D721Med (cell line): ENCODE measurements around the gene RBM43.
"Not testable (repeated sequence)": the region's sequence is repeated elsewhere in the genome, so short reads cannot be mapped to it uniquely, and the experiment has no call there.

Experiments used
- DNase-seq: peaks from one replicate; pipeline ENCODE4 v3.0.0; 2011; ENCODE audit warnings: low spot score; ENCODE audit not compliant: insufficient read length
- FAIRE-seq: peaks from 2 replicates; lab custom pipeline; 2011; peaks lifted over from hg19 to GRCh38; lab: Jason Lieb, UNC
- TF ChIP-seq, protein P1 (sequence below): IDR thresholded peaks from 2 replicates; pipeline ENCODE4 v1.5.1; 2012; ENCODE audit warnings: mild to moderate bottlenecking, control low read depth; ENCODE audit not compliant: insufficient read depth; ENCODE audit errors: missing control alignments

RBM43 gene

DNA sequence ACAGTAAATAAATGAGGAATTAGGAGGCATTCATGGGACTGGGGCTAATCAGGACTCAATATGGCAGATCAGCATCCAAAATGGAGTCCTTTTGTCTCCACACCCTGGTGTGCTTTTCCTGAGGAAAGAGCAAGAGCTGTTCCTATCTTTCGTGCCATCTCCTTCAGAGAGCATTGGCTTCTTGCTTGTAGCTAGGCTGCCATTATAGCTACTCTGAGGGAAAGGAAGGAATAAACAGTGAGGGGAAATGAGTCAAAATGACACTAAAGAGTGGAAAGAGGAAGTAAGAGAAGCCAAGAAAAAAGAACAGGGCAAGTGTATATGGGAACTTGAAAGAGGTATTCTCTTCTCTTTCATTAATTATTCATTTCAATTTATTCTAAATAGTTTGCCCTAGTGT lies 36.2 kb upstream of the RBM43 start:
- no peak for DNase-seq

DNA sequence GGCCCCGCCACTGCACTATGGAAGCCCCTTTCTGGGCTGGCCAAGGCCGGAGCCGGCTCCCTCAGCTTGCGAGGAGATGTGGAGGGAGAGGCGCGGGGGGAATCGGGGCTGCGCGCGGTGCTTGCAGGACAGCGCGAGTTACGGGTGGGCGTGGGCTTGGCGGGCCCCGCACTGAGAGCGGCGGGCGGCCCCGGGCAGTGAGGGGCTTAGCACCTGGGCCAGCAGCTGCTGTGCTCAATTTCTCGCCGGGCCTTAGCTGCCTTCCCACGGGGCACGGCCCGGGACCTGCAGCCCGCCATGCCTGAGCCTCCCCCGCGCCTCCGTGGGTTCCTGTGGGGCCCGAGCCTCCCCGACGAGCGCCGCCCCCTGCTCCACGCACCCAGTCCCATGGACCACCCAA lies 34.3 kb upstream of the RBM43 start:
- FAIRE-seq: not testable (repeated sequence)

More for the DNA sequence above, 36.2 kb upstream of the RBM43 start:
- TF ChIP-seq, protein P1, sequence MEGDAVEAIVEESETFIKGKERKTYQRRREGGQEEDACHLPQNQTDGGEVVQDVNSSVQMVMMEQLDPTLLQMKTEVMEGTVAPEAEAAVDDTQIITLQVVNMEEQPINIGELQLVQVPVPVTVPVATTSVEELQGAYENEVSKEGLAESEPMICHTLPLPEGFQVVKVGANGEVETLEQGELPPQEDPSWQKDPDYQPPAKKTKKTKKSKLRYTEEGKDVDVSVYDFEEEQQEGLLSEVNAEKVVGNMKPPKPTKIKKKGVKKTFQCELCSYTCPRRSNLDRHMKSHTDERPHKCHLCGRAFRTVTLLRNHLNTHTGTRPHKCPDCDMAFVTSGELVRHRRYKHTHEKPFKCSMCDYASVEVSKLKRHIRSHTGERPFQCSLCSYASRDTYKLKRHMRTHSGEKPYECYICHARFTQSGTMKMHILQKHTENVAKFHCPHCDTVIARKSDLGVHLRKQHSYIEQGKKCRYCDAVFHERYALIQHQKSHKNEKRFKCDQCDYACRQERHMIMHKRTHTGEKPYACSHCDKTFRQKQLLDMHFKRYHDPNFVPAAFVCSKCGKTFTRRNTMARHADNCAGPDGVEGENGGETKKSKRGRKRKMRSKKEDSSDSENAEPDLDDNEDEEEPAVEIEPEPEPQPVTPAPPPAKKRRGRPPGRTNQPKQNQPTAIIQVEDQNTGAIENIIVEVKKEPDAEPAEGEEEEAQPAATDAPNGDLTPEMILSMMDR: no peak
- FAIRE-seq: no peak

GRCh38 chr2:151292546-151292945 lies 30.9 kb upstream of the RBM43 start:
- DNase-seq (no peak), FAIRE-seq (no peak)
- TF ChIP-seq, protein P1: no peak

More for the DNA sequence above, 34.3 kb upstream of the RBM43 start:
- not testable (repeated sequence) for DNase-seq

DNA sequence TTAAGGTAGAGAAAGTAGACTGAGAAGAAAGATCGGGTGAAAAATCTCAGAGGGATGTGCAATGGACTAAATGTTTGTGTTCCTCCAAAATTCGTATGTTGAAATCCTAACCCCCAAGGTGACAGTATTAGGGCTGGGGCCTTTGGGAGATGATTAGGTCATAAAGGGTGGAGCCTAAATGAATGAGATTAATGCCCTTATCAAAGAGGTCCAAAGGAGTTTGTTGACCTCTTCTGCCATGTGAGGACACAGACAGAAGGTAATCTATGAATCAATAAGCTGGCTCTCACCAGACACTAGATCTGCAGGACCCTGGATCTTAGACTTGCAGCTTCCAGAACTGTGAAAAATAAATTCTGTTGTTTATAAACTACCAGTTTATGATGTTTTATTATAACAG lies 30.5 kb upstream of the RBM43 start:
- no peak for DNase-seq
- TF ChIP-seq, protein P1: no peak
- no peak for FAIRE-seq

- FAIRE-seq (no peak), DNase-seq (no peak)
- TF ChIP-seq, protein P1: no peak
Observed at GRCh38 chr2:151291224-151291623, 29.6 kb upstream of the RBM43 start.

DNA sequence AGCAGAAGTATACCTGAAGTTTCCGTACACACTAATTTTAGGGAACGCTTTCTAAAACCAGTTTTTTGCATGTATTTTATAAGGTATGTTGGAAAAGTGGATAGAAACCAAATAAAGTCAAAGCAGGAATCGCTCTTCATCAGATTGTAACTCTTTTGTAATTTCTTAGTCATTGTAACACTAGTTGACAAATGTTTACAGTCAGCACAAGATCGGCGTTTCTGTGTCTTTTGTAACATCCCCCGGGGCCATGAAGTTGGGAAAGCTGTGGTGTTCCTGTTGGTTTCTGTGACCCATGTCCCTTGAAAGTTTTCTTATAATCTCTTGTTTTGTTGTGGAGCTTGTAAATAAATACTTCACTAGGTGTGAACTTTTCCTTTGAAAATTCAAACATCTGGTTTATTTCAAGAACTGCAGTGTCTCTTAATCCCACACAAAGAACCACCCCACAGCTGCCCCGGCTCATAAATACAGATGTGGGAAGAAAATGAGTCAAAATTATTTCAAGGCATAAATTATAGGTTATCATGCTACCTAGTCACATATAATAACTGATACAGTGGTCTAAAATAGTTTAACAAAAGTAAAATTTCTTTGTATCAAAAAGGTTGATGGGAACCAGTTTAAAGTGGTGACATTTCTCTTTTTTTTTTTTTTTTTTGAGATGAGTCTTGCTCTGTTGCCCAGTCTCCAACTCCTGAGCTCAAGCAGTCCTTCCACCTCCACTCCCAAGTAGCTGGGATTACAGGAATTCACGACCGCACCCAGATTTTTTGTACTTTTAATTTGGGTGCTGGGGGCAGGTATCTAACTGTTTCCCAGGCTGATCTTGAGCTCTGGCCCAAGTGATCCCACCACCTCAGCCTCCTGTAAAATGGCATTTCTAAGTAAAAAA lies 28.6 kb upstream of the RBM43 start:
- no peak for DNase-seq

DNA sequence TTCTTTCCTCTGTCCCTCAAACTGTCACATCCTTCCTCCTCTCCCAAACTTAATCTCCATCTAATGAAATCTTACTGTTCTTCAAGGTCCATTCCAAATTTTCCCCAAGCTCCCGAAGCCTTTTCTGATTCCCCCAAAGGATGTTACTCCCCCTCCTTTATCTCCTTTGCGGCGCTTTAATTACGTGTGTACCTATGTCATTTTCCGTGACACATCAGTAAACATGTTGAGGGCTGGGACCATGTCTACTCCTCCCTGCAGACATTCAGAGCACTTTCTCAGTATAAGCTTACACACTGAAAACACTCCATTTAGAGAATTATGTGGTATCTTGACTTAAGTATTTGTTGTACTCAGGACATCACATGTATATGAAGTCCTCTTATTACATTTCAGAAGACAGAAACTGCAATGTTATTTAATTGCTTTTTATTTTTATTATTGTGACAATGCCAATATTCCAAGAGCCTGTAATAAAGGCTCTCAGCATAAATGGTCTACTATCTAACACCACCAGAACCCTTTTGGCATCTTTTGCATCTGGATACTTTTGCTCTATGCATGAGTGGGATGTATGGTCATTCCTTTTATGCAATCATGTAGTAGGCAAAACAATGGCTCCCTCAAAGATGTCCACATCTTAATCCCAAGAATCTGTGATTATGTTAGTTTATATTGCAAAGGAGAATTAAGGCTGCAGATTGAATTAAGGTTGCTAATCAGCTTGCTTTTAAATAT lies 26.0 kb upstream of the RBM43 start:
- DNase-seq (peak; percentile 28), FAIRE-seq (no peak)
- TF ChIP-seq, protein P1: no peak

More for the DNA sequence above, 28.6 kb upstream of the RBM43 start:
- TF ChIP-seq, protein P1: no peak
- FAIRE-seq: no peak
